ENCODE measurements around the gene UFD1.

The UFD1 gene

DNA sequence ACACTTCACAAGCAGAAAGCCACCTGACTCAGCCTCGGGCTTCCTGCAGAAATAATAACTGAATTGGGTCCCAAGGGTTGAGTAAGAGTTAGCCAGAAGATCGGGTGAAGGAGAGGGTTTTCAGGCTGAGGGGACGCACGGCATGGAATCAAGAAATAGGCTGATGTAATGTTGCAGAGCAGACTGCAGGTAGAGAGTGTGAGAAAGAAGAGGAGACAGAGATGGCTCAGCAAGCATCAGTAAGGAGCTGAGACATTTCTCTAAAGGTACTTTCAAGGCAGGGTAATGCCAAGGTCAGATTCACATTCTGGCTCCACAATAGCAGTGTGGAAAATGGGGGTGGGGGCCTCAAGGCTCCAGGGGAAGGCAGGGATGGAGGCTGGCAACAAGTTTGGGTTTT lies 66.1 kb downstream of the UFD1 start:
- peak overlapping the region; percentile 9 for H3K27ac Mint-ChIP-seq
- no peak for DNase-seq
- H3K4me3 Mint-ChIP-seq: no peak overlapping the region
- TF ChIP-seq, protein P1, sequence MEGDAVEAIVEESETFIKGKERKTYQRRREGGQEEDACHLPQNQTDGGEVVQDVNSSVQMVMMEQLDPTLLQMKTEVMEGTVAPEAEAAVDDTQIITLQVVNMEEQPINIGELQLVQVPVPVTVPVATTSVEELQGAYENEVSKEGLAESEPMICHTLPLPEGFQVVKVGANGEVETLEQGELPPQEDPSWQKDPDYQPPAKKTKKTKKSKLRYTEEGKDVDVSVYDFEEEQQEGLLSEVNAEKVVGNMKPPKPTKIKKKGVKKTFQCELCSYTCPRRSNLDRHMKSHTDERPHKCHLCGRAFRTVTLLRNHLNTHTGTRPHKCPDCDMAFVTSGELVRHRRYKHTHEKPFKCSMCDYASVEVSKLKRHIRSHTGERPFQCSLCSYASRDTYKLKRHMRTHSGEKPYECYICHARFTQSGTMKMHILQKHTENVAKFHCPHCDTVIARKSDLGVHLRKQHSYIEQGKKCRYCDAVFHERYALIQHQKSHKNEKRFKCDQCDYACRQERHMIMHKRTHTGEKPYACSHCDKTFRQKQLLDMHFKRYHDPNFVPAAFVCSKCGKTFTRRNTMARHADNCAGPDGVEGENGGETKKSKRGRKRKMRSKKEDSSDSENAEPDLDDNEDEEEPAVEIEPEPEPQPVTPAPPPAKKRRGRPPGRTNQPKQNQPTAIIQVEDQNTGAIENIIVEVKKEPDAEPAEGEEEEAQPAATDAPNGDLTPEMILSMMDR (IDR thresholded peaks at IDR 0.05): no peak
- H3K4me1 Mint-ChIP-seq: peaks cover 5% of the 10 kb centered on the region
- peaks cover 17% of the 10 kb centered on the region for H3K9me3 Mint-ChIP-seq
- peaks cover 4% of the 10 kb centered on the region for H3K27me3 Mint-ChIP-seq (ENCODE audit: low read depth, poor library complexity)
- peaks cover 47% of the 10 kb centered on the region for H3K36me3 Mint-ChIP-seq (ENCODE audit: low read depth)

DNA sequence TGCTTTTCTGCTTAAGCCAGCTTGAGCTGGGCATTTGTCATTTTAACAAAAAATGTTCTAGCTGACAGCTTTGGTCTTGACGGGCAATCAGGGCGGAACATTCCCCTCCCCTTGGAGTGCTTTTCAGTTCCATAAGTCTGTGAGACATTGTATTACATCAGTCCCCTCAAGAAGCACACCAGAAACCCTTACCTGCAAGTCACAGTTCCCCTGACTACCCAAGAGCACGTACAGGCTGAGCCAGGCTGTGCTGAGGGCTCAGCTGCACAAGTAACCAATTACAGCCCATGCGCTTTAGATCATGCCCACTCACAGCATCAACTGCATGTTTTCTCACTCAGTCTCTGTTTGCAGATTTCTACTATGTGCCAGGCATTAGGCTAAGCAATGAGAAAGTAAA lies 66.5 kb downstream of the UFD1 start:
- TF ChIP-seq, protein P1 (IDR thresholded peaks at IDR 0.05): no peak
- H3K36me3 Mint-ChIP-seq (ENCODE audit: low read depth): peaks cover 47% of the 10 kb centered on the region
- peaks cover 4% of the 10 kb centered on the region for H3K27me3 Mint-ChIP-seq (ENCODE audit: low read depth, poor library complexity)
- H3K9me3 Mint-ChIP-seq: peaks cover 13% of the 10 kb centered on the region
- no peak overlapping the region for H3K4me3 Mint-ChIP-seq
- no peak for DNase-seq
- H3K27ac Mint-ChIP-seq: no peak overlapping the region
- H3K4me1 Mint-ChIP-seq: peaks cover 5% of the 10 kb centered on the region

DNA sequence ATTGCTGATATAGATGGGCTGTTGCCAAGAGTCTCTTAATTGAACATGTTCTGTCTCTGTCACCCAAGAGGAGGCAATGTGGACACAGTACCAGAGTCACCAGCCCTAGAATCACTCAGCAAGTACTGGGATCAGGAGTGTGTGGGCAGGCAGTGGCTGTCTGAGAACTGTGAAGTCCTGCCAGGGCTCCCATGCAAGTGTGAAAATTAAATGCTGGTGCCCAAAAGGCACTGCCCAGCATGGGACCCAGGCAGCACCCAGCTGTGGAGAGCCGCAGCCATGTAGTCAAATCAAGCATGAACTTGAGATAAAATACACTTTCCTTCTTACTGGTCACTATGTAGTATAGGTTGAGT lies 67.3 kb downstream of the UFD1 start:
- Mint-ChIP-seq H3K9me3 (peaks cover 7% of the 10 kb centered on the region), H3K27ac (no peak overlapping the region)
- DNase-seq: no peak

DNA sequence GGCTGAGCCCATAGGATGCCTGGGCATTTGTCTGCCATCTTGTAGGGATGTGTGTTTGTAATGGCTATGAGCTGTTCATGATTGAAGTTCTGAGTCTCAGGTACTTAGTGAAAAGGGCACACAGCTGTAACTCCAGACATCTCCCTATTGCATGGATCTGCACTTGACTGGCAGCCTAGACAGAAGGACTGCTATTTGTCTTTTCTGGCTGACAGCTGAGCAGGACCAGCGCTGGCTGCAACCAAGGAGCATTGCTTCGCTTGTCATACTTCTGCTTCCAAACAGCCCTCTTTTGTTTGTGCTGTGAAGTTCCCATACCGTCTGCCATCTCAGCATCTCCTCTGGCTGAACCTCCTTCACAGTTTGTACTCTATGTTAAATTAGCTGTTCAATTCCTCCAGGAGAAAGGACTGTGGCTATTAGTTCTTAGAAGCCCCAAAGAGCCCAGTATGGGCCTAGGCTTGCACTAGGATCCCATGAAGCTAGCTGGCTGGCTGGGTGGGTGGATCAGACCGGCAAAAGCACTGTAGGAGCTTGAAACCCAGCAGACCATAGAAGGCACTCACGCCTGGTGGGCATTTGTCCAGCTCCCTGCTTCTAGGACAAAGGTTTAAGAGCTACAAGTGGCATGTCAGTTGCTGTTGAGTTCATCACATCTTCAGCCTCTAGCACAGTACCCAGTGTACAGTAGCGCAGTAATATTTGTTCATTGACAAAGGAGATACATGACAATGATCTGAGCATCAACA lies 67.9 kb downstream of the UFD1 start:
- TF ChIP-seq, protein P1 (IDR thresholded peaks at IDR 0.05): no peak
- Mint-ChIP-seq H3K36me3 (ENCODE audit: low read depth) (peaks cover 44% of the 10 kb centered on the region), H3K27ac (no peak overlapping the region), H3K27me3 (ENCODE audit: low read depth, poor library complexity) (no peaks in the 10 kb centered on the region), H3K9me3 (peaks cover 5% of the 10 kb centered on the region), H3K4me3 (no peak overlapping the region), H3K4me1 (peaks cover 5% of the 10 kb centered on the region)
- no peak for DNase-seq

More for the DNA sequence above, 67.3 kb downstream of the UFD1 start:
- H3K36me3 Mint-ChIP-seq (ENCODE audit: low read depth): peaks cover 46% of the 10 kb centered on the region
- no peak overlapping the region for H3K4me3 Mint-ChIP-seq
- H3K27me3 Mint-ChIP-seq (ENCODE audit: low read depth, poor library complexity): no peaks in the 10 kb centered on the region
- TF ChIP-seq, protein P1 (IDR thresholded peaks at IDR 0.05): no peak
- peaks cover 5% of the 10 kb centered on the region for H3K4me1 Mint-ChIP-seq

DNA sequence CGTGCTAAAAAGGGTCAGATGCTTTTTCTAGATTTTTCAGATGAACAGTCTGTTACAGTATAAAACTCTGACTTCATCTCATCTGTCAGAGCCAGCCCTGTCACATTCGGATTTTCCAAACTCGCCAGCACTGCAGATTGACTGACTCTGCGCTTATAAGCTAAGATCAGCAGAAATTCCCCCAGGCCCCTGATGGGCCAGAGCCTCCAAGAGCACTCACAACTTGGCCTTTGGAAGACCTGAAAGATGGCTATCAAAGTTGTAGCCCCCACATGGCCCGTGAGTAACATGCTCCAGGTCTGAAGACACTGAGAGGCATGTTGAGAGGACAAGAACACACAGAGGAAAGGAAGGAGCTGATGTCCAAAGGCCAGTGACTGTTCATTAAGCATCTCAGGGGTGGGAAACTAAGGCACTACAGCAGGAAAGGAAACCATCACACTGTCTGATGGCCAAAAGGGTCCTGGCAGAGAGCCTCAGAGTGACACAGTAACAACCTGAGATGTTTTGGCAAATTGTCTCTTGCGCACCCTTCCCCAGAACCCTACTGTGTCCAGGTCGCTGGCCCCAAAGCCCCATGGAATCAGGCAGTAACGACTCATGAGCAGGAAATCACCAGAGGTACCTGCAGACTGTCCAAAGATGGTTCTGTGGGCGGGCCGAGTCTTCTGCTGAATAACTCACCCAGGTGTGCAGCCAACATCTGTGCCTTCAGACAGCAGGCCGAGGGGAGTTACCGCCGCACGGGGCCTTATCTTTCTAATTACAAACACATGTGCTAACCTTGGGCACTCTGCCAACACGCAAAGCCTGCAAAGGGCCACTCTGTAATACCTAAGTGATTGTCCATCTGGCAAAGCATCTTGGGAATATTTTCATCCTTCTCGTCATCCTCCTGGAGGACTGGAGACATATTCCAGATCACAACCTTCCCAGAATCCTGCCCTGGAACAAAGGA lies 71.1 kb downstream of the UFD1 start:
- H3K27ac Mint-ChIP-seq: peak overlapping the region; percentile 79
- H3K27me3 Mint-ChIP-seq (ENCODE audit: low read depth, poor library complexity): no peaks in the 10 kb centered on the region
- no peak overlapping the region for H3K4me3 Mint-ChIP-seq
- H3K36me3 Mint-ChIP-seq (ENCODE audit: low read depth): peaks cover 58% of the 10 kb centered on the region
- peaks cover 3% of the 10 kb centered on the region for H3K4me1 Mint-ChIP-seq
- DNase-seq: no peak
- TF ChIP-seq, protein P1 (IDR thresholded peaks at IDR 0.05): no peak
- H3K9me3 Mint-ChIP-seq: no peaks in the 10 kb centered on the region

Data from nephron progenitor cell (in vitro differentiated cells).